ENCODE results near the gene NUDT15.

DNA sequence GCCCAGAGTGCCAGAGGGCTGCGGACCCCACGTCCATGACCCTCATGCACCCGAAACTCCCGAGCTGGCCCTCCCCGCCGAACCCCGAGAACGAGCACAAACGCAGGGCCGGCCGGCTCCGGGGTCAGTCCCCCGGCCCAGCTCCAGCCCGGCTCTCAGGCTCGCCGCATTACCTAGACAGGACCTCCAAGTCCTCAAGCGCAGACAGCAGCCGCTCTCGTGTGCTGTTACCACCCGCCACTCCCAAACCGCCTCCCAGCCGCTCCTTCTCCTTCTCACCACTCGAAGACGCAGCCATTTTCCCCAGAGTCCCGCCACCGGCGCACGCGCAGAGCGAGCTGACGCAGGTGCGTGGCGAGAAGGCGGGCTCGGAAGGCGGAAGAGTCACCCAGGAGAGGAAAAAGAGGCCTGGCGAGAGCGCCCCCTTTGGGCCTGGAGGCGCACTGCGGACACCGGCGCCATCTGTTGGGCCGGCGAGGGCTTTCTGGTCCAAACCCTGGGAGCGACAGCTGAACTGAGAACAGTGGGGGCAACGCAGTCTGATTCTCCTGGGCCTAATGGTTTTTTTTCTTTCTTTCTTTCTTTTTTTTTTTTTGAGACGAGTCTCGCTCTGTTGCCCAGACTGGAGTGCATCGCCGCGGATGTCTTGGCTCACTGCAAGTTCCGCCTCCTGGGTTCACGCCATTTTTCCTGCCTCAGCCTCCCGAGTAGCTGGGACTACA is 57.4 kb downstream of the NUDT15 start, which contains the start of gene MED4:
- TF ChIP-seq, protein P1, sequence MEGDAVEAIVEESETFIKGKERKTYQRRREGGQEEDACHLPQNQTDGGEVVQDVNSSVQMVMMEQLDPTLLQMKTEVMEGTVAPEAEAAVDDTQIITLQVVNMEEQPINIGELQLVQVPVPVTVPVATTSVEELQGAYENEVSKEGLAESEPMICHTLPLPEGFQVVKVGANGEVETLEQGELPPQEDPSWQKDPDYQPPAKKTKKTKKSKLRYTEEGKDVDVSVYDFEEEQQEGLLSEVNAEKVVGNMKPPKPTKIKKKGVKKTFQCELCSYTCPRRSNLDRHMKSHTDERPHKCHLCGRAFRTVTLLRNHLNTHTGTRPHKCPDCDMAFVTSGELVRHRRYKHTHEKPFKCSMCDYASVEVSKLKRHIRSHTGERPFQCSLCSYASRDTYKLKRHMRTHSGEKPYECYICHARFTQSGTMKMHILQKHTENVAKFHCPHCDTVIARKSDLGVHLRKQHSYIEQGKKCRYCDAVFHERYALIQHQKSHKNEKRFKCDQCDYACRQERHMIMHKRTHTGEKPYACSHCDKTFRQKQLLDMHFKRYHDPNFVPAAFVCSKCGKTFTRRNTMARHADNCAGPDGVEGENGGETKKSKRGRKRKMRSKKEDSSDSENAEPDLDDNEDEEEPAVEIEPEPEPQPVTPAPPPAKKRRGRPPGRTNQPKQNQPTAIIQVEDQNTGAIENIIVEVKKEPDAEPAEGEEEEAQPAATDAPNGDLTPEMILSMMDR (IDR thresholded peaks at IDR 0.05), result peak; percentile 84
- TF ChIP-seq POLR2A (IDR thresholded peaks at IDR 0.05; ENCODE audit: low read length) (peak; percentile 76), RFX5 (IDR thresholded peaks at IDR 0.05) (no peak), ZFP36 (IDR thresholded peaks at IDR 0.05; ENCODE audit: borderline replicate concordance, partially characterized antibody) (no peak), HEYL (CRISPR knock-in tag; IDR thresholded peaks at IDR 0.05) (no peak), TP53 (CRISPR knock-in tag; IDR thresholded peaks at IDR 0.05) (no peak), ZSCAN20 (CRISPR knock-in tag; IDR thresholded peaks at IDR 0.05) (no peak), POLR2AphosphoS2 (conservative IDR thresholded peaks at IDR 0.05; ENCODE audit: low read length) (no peak), EHMT2 (IDR thresholded peaks at IDR 0.05; ENCODE audit: low read depth) (no peak; the same call in 1 of the 2 replicates), NR3C1 (IDR thresholded peaks at IDR 0.05) (no peak)
- TF ChIP-seq, protein P2, sequence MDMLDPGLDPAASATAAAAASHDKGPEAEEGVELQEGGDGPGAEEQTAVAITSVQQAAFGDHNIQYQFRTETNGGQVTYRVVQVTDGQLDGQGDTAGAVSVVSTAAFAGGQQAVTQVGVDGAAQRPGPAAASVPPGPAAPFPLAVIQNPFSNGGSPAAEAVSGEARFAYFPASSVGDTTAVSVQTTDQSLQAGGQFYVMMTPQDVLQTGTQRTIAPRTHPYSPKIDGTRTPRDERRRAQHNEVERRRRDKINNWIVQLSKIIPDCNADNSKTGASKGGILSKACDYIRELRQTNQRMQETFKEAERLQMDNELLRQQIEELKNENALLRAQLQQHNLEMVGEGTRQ (IDR thresholded peaks at IDR 0.05), result no peak
- TF ChIP-seq, protein P3, sequence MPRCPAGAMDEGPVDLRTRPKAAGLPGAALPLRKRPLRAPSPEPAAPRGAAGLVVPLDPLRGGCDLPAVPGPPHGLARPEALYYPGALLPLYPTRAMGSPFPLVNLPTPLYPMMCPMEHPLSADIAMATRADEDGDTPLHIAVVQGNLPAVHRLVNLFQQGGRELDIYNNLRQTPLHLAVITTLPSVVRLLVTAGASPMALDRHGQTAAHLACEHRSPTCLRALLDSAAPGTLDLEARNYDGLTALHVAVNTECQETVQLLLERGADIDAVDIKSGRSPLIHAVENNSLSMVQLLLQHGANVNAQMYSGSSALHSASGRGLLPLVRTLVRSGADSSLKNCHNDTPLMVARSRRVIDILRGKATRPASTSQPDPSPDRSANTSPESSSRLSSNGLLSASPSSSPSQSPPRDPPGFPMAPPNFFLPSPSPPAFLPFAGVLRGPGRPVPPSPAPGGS (IDR thresholded peaks at IDR 0.05), result no peak
- TF ChIP-seq, protein P4, sequence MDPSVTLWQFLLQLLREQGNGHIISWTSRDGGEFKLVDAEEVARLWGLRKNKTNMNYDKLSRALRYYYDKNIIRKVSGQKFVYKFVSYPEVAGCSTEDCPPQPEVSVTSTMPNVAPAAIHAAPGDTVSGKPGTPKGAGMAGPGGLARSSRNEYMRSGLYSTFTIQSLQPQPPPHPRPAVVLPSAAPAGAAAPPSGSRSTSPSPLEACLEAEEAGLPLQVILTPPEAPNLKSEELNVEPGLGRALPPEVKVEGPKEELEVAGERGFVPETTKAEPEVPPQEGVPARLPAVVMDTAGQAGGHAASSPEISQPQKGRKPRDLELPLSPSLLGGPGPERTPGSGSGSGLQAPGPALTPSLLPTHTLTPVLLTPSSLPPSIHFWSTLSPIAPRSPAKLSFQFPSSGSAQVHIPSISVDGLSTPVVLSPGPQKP (IDR thresholded peaks at IDR 0.05; ENCODE audit: low read depth, low read length), result no peak
- TF ChIP-seq, protein P5, sequence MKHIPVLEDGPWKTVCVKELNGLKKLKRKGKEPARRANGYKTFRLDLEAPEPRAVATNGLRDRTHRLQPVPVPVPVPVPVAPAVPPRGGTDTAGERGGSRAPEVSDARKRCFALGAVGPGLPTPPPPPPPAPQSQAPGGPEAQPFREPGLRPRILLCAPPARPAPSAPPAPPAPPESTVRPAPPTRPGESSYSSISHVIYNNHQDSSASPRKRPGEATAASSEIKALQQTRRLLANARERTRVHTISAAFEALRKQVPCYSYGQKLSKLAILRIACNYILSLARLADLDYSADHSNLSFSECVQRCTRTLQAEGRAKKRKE (CRISPR knock-in tag; IDR thresholded peaks at IDR 0.05; ENCODE audit: low read depth), result no peak

All from A549 (cell line).